Glutamatergic neuron (in vitro differentiated cells): Measurements from ENCODE around the gene PPP1R12B. TPM values are rescaled to one million over a fixed set of nuclear protein-coding genes. Genes with fewer than 3 reads are reported as not detected.

Experiments used
- DNase-seq: peaks from one replicate; pipeline ENCODE4 v3.0.0; 2022
- H3K27ac Mint-ChIP-seq: one replicate; pipeline ENCODE4 v1.8.0; 2020; ENCODE audit warnings: mild to moderate bottlenecking, mixed read lengths, inconsistent platforms; ENCODE audit not compliant: unreplicated experiment
- H3K27me3 Mint-ChIP-seq: one replicate; pipeline ENCODE4 v1.8.0; 2020; ENCODE audit warnings: mild to moderate bottlenecking, moderate library complexity, mixed read lengths, inconsistent platforms; ENCODE audit not compliant: unreplicated experiment
- H3K36me3 Mint-ChIP-seq: one replicate; pipeline ENCODE4 v1.8.0; 2020; ENCODE audit warnings: mild to moderate bottlenecking, mixed read lengths, inconsistent platforms; ENCODE audit not compliant: unreplicated experiment
- H3K4me1 Mint-ChIP-seq: one replicate; pipeline ENCODE4 v1.8.0; 2020; ENCODE audit warnings: mild to moderate bottlenecking, low read depth, mixed read lengths, inconsistent platforms; ENCODE audit not compliant: unreplicated experiment
- H3K4me3 Mint-ChIP-seq: one replicate; pipeline ENCODE4 v1.8.0; 2020; ENCODE audit warnings: mild to moderate bottlenecking, mixed read lengths, inconsistent platforms; ENCODE audit not compliant: unreplicated experiment
- H3K9me3 Mint-ChIP-seq: one replicate; pipeline ENCODE4 v1.8.0; 2020; ENCODE audit warnings: mild to moderate bottlenecking, moderate library complexity, mixed read lengths, inconsistent platforms; ENCODE audit not compliant: unreplicated experiment
- total RNA-seq: library from RNA; stranded (reverse); fragmentation: NEBNext Ultra II Directional; extraction: Animal tissue kit (Norgen Biotek cat#: 25700); gene quantifications from one replicate; pipeline ENCODE4 v1.2.1, GENCODE V29; 2021; ENCODE audit not compliant: unreplicated experiment
- TF ChIP-seq, protein P1 (sequence below): fragments of 200-600 bp; sonication (generic); IDR thresholded peaks from one replicate; pipeline ENCODE4 v1.5.0; 2021; ENCODE audit not compliant: partially characterized antibody, unreplicated experiment

The PPP1R12B gene
- total RNA-seq, 1 donor from 2014 or later: 37.3 TPM

DNA sequence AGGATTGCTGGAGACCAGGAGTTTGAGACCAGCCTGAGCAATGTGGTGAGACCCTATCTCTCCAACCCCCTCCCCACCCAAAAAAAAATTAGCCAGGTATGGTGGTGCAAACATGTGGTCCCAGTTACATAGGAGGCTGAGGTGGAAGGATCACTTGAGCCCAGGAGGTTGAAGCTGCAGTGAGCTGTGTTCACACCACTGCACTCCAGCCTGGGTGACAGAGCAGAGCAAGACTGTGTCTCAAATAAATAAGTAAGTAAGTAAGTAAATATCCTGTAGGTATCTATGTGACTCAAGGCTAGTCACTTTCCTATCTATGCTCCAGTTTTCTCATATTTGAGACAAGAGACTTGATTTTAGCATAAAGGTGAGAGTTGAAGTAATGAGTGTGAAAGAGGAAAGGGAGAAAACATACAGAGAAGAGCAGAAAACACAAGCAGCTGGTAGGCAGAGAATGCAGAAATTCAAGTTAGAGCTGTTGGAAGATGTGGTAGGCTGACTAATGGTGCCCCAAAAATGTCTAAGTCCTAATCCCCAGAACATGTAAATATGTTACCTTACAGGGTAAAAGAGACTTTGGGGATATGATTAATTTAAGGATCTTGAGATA is 7.5 kb downstream of the PPP1R12B start:
- no peak overlapping the region for H3K27ac Mint-ChIP-seq
- no peaks in the 10 kb centered on the region for H3K4me1 Mint-ChIP-seq
- H3K36me3 Mint-ChIP-seq: no peaks in the 10 kb centered on the region
- TF ChIP-seq, protein P1, sequence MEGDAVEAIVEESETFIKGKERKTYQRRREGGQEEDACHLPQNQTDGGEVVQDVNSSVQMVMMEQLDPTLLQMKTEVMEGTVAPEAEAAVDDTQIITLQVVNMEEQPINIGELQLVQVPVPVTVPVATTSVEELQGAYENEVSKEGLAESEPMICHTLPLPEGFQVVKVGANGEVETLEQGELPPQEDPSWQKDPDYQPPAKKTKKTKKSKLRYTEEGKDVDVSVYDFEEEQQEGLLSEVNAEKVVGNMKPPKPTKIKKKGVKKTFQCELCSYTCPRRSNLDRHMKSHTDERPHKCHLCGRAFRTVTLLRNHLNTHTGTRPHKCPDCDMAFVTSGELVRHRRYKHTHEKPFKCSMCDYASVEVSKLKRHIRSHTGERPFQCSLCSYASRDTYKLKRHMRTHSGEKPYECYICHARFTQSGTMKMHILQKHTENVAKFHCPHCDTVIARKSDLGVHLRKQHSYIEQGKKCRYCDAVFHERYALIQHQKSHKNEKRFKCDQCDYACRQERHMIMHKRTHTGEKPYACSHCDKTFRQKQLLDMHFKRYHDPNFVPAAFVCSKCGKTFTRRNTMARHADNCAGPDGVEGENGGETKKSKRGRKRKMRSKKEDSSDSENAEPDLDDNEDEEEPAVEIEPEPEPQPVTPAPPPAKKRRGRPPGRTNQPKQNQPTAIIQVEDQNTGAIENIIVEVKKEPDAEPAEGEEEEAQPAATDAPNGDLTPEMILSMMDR: no peak
- H3K4me3 Mint-ChIP-seq: no peak overlapping the region
- no peak for DNase-seq
- no peaks in the 10 kb centered on the region for H3K27me3 Mint-ChIP-seq
- H3K9me3 Mint-ChIP-seq: no peaks in the 10 kb centered on the region

DNA sequence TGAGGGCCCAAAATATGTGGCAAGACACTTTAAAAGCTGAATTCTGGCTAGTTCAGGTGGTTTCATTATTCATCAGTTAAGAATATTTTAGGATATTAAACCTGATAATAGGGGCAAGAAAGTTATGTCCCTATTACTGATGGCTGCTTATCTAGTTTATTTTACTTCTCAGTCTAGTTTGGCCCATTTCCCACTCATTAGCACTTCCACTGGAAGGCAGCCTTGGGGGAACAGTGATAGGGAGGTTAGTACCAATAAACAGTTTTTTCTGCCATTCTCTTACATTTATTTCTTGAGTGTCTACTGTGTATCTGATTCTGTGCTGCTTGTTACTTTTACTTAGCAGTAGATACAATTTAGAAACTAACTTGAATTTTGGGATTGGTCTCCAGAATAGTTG is 9.0 kb downstream of the PPP1R12B start:
- DNase-seq: no peak
- Mint-ChIP-seq H3K36me3 (no peaks in the 10 kb centered on the region), H3K27me3 (no peaks in the 10 kb centered on the region), H3K9me3 (no peaks in the 10 kb centered on the region), H3K27ac (no peak overlapping the region), H3K4me3 (no peak overlapping the region), H3K4me1 (peaks cover 8% of the 10 kb centered on the region)
- TF ChIP-seq, protein P1: no peak

DNA sequence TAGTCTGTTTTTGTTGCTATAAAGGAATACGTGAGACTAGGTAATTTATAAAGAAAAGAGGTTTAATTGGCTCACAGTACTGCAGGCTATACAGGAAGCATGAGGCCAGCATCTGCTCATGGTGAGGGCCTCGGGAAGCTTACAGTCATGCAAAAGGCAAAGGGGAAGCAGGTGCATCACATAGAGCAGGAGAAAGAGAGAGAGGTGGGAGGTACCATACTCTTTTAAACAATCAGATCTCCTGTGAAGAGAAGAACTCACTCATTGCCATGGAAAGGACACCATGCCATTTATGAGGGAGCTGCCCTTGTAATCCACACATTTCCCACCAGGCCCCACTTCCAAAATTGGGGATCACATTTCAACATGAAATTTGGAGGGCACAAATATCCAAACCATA is 12.7 kb downstream of the PPP1R12B start:
- Mint-ChIP-seq H3K27me3 (peaks cover 2% of the 10 kb centered on the region), H3K4me1 (peaks cover 8% of the 10 kb centered on the region), H3K27ac (no peak overlapping the region), H3K36me3 (no peaks in the 10 kb centered on the region), H3K9me3 (no peaks in the 10 kb centered on the region), H3K4me3 (no peak overlapping the region)
- TF ChIP-seq, protein P1: no peak
- no peak for DNase-seq

DNA sequence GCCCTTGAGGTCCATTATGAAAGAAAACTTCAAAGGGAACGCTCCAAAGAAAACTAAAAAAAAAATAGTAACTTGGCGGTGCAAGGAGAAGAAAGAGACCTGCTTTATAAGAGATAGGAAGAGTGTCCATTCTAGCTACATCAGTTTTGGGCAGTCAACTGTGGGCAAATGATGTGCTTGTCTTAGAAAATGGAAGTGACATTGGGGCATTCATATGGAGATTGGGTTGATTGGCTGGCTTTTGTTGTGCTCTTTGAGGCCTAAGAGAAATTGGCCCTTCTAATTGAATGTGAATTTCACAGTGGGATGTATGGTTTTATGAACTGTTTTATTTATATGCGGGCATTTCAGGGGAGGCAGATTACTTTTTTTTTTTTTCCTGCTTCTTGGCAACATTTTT is 13.2 kb downstream of the PPP1R12B start:
- H3K27ac Mint-ChIP-seq: no peak overlapping the region

DNA sequence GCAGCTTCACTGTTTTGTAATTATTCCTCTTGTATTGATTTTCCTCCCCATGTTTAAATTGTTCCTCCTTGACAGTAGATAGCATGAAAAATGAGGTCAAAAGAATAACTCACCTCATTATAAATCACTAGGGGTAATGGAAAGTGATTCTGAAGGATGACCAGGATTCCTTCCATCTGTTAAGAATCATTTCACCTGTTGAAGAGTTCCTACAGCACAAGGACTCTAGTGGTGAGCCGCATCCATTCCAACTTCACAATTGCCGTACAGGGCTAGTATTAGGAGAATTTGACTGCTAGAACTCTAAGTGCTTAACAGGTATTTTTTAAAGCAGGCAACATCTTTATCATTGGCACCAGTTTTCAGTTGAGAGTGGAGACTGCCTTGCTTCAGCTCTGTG is 13.7 kb downstream of the PPP1R12B start:
- no peak for DNase-seq
- peaks cover 9% of the 10 kb centered on the region for H3K4me1 Mint-ChIP-seq
- H3K27ac Mint-ChIP-seq: no peak overlapping the region
- H3K36me3 Mint-ChIP-seq: no peaks in the 10 kb centered on the region
- H3K4me3 Mint-ChIP-seq: no peak overlapping the region
- TF ChIP-seq, protein P1: no peak
- H3K9me3 Mint-ChIP-seq: no peaks in the 10 kb centered on the region
- peaks cover 2% of the 10 kb centered on the region for H3K27me3 Mint-ChIP-seq

More for the DNA sequence above, 13.2 kb downstream of the PPP1R12B start:
- Mint-ChIP-seq H3K36me3 (no peaks in the 10 kb centered on the region), H3K27me3 (peaks cover 2% of the 10 kb centered on the region), H3K4me3 (no peak overlapping the region), H3K9me3 (no peaks in the 10 kb centered on the region), H3K4me1 (peaks cover 8% of the 10 kb centered on the region)
- TF ChIP-seq, protein P1: no peak
- no peak for DNase-seq
